Stimulated activated effector memory CD8-positive, alpha-beta T cell treated with anti-CD3 and anti-CD28 coated beads, Interleukin-12 subunit alpha, Interleukin-12 subunit beta, amount 100 ng/mL, for 72 hours (primary cell): Measurements from ENCODE around the gene NXPE3.

Source experiments
- ATAC-seq: fragments of 150-1000 bp; cut with Tn5 transposase; 2 replicates; pipeline ENCODE4 v1.10.0; 2021
- DNase-seq, 2 donors: peaks; one replicate each; pipeline ENCODE4 v3.0.0; 2021 to 2022; ENCODE audit warnings: low spot score in 2 of 2
- H3K27ac Mint-ChIP-seq: one replicate; pipeline ENCODE4 v1.8.0; 2022; ENCODE audit warnings: mild to moderate bottlenecking, mixed read lengths
- H3K36me3 Mint-ChIP-seq: one replicate; pipeline ENCODE4 v1.8.0; 2022; ENCODE audit warnings: mild to moderate bottlenecking, mixed read lengths
- H3K4me1 Mint-ChIP-seq: one replicate; pipeline ENCODE4 v1.8.0; 2022; ENCODE audit warnings: mixed read lengths
- H3K4me3 Mint-ChIP-seq: one replicate; pipeline ENCODE4 v1.8.0; 2022; ENCODE audit warnings: mild to moderate bottlenecking, mixed read lengths
- H3K9me3 Mint-ChIP-seq: one replicate; pipeline ENCODE4 v1.8.0; 2022; ENCODE audit warnings: mixed read lengths

NXPE3 gene

DNA sequence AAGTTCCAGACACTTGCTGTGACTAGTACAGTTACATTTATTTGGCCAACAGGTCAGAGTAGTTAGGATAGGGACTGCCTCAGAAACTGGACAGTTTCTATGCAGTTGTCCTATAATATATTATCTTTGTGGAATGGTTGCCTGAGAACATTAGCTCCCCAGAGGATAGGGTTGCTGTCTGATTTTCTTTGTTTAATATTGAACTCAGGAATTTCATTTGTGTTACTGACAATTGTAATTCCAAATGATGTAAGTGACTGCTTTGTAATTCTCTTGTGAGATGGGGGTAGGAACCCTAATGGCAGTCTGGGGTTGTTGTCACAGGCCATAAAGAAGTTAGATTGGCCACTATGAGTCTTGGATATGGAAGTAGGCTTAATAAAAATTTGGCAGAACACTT is 2.2 kb downstream of the NXPE3 start:
- no peak for DNase-seq
- Mint-ChIP-seq H3K36me3 (peaks cover 39% of the 10 kb centered on the region), H3K4me1 (peaks cover 44% of the 10 kb centered on the region), H3K9me3 (no peaks in the 10 kb centered on the region), H3K4me3 (no peak overlapping the region), H3K27ac (peak overlapping the region; percentile 94)
- no peak for ATAC-seq

DNA sequence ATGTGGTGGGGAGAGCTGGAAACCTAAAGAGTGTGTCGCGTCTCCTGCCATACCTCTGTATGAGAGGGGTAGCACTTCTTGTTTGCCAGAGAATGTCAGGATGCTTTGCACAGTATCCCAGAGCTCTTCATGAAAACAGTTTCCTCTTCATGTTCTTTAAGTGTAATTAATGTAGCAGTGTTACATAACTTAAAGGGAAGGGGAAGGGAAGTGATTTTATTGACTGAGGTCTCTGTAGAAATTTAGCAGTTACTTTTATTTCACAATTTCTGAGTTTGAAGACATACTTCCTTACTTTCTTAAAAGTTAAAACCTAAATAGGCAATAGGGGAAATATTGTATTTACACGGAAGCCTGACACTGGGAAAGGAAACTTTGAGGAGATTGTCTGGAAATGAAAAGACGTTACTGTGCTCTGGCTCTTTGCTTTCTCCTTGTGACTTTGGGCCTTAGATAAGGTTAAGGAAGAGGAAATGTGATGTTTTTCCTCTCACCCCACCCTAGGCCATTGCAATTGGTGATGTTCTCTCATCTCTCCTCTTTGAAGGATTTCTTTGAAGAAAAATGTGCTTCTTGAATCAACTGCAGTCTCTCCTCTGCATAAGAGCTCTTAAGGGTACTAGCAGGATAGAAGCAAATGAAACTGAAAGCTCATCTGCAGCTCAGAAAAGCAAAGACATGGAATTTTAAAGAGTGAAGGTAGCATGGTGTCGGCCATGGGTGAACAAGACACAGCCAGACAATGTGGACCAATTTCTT is 6.0 kb downstream of the NXPE3 start:
- Mint-ChIP-seq H3K4me3 (no peak overlapping the region), H3K27ac (peak overlapping the region; percentile 81), H3K36me3 (peaks cover 72% of the 10 kb centered on the region), H3K4me1 (peaks cover 31% of the 10 kb centered on the region), H3K9me3 (no peaks in the 10 kb centered on the region)
- ATAC-seq, result no peak
- DNase-seq, result no peak

DNA sequence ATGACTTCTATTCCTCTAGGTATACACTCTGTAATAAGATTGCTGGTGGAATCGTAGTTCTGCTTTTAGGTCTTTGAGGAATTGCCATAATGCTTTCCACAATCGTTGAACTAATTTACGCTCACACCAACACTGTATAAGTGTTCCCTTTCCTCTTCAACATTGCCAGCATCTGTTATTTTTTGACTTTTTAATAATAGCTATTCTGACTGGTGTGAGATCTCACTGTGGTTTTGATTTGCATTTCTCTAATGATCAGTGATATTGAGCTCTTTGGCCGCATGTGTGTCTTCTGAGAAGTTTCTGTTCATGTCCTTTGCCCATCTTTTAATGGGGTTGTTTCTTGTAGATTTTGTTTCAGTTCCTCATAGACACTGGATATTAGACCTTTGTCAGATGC is 12.8 kb downstream of the NXPE3 start:
- Mint-ChIP-seq H3K36me3 (peaks cover 64% of the 10 kb centered on the region), H3K4me3 (no peak overlapping the region), H3K4me1 (peaks cover 39% of the 10 kb centered on the region), H3K27ac (no peak overlapping the region), H3K9me3 (peaks cover 3% of the 10 kb centered on the region)
- no peak for ATAC-seq
- DNase-seq, result no peak

DNA sequence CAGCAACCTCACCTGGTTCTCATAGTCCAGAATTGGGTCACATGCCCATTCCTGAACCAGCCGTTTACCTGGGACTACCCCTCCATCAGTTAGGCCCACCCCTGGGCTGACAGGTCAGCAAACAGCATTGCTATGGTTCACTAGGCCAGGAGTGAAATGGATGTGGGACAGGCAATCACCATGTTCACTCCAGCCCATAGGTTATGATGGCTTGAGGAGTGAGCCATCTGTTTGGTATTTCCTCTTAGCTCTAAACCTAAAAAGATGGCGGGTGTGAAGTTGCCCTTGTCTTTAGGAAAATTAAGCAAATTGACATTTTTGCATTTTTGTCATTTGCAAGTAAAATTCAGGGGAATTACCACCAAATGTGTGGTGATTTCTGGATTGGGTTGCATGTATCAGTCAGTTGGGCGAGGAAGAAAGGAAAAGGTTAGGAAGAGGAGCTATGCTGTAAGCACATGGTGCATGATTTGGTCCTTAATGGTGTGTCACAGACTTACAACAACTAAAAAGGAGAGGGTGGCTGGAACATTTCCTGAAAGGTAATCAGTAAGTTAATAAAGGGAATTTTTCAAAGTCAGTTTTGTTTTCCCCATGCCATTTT is 17.2 kb downstream of the NXPE3 start:
- Mint-ChIP-seq H3K4me3 (no peak overlapping the region), H3K36me3 (peaks cover 20% of the 10 kb centered on the region), H3K4me1 (peaks cover 36% of the 10 kb centered on the region), H3K27ac (peak overlapping the region; percentile 6), H3K9me3 (peaks cover 3% of the 10 kb centered on the region)
- DNase-seq (no peak), ATAC-seq (no peak)

DNA sequence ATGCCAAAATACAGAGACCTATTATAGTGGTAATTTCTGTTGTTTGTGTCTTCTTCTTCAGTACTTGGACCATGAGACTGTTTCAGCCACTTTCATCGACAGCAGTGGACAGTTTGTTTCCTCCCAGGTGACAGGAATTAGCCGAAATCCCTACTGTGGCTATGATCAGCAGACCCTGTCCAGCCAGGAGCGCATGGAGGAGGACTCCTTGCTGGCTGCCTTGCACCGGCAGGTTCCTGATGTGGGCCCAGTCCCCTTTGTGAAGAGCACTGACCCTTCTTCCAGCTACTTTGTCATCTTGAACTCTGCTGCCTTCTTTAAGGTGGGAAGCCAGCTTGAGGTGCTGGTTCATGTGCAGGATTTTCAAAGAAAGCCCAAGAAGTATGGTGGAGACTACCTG is 22.2 kb downstream of the NXPE3 start:
- Mint-ChIP-seq H3K4me3 (no peak overlapping the region), H3K36me3 (peaks cover 35% of the 10 kb centered on the region), H3K4me1 (peaks cover 14% of the 10 kb centered on the region), H3K9me3 (no peaks in the 10 kb centered on the region), H3K27ac (peak overlapping the region; percentile 63)
- DNase-seq (no peak), ATAC-seq (no peak)

DNA sequence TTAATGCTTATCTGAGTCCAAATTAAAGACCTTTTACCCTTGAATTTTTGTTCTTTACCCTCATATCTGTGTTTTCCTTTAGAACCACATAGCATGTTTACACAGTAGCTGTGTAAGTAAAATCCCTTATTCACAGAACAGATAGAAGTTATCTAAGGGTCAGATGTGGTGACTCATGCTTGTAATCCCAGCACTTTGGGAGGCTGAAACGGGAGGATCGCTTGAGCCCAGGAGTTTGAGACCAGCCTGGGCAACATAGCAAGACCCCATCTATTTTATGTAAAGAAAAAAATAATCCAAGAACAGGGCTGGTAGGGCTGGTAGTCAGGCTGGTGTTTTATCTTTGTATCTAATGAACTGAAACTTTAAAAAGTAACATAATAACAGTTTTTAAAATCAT is 23.2 kb downstream of the NXPE3 start:
- Mint-ChIP-seq H3K27ac (peak overlapping the region; percentile 63), H3K4me3 (no peak overlapping the region), H3K4me1 (peaks cover 6% of the 10 kb centered on the region), H3K36me3 (peaks cover 37% of the 10 kb centered on the region), H3K9me3 (no peaks in the 10 kb centered on the region)
- ATAC-seq (no peak), DNase-seq (no peak)

DNA sequence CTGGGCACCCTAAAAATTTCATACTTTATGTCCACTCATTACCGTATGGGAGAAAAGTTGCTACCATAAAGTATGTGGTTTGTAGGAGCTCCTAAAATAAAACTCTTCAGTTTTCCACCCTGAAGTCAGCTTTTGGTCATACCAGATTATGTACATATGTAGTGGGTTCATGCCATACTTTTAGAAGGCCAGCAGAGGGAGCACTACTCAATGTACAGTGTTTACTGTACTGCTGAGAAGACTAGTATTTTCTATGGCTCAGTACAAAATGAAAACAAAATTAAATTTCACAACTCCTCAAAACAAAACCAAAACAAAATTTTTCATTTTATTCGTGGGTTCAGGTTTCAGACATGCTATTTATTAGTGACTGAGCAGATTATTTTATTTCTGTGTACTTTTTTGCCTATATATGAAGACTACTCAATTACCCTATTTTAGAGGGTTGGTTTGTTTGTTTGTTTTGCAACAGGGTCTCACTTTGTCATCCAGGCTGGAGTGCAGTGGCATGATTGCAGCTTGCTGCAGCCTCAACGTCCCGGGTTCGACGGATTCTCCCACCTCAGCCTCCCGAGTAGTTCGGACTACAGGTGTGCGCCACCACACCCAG is 24.3 kb downstream of the NXPE3 start:
- no peak overlapping the region for H3K4me3 Mint-ChIP-seq
- no peak for DNase-seq
- no peak overlapping the region for H3K27ac Mint-ChIP-seq

DNA sequence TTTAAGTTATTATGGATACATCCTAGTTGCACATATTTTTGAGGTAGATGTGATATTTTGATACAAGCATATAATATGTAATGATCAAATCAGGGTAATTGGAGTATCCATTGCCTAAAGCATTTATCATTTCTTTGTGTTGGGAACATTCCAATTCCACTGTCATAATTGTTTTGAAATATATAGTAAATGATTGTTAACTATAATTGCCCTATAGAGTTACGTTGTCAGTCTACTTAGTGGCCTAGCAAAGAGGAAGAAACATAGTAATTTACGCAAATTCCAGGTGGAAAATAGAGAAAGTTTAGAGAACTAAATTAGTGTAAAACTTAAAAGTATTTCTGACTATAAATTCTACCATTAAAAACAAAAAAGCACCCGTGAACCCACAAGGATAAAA is 24.9 kb downstream of the NXPE3 start:
- Mint-ChIP-seq H3K9me3 (no peaks in the 10 kb centered on the region), H3K36me3 (peaks cover 47% of the 10 kb centered on the region), H3K27ac (no peak overlapping the region), H3K4me3 (no peak overlapping the region), H3K4me1 (peaks cover 15% of the 10 kb centered on the region)
- DNase-seq (no peak), ATAC-seq (no peak)

More for the DNA sequence above, 24.3 kb downstream of the NXPE3 start:
- Mint-ChIP-seq H3K9me3 (no peaks in the 10 kb centered on the region), H3K36me3 (peaks cover 47% of the 10 kb centered on the region), H3K4me1 (peaks cover 12% of the 10 kb centered on the region)
- ATAC-seq, result peak; percentile 98

DNA sequence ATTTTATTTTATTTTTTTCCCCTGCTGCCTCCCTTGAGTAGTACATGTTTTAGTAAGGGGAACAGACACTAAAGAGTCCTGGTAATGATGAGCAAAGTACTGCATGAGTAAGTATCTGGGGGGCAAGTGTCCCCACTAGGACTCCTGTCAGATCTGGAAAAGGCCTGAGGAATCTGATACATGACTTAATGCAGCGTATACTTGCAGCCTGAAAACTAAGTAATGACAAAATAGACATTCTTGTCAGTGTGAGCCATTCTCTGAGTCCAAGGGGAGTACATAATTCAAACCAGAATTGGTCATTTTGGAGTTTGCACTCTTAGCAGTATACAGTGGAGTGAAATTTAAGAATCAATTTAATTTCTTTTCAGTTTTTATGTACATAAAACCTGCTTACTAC is 27.5 kb downstream of the NXPE3 start:
- H3K36me3 Mint-ChIP-seq, result peaks cover 47% of the 10 kb centered on the region
- no peak for ATAC-seq

DNA sequence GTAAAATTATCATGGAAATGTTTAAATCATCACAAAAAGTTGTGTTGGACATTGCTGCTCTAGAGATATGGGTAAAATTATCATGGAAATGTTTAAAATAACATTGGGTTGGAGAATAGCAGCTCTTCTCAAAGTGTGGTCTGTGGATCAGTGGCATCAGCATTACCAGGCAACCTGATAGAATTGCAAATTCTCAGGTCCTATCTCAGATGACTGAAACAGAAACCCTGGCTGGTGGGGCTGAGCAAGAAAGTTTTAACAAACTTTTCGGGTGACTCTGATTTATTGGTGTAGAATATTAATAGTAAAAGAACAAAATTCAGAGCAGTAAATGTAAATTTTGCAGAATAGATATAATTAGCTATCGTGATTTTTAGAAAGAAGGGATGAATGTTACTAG is 28.9 kb downstream of the NXPE3 start:
- H3K27ac Mint-ChIP-seq, result no peak overlapping the region
- no peak for DNase-seq
- H3K4me3 Mint-ChIP-seq, result no peak overlapping the region
- H3K9me3 Mint-ChIP-seq, result no peaks in the 10 kb centered on the region
- H3K36me3 Mint-ChIP-seq, result peaks cover 38% of the 10 kb centered on the region
- H3K4me1 Mint-ChIP-seq, result peaks cover 29% of the 10 kb centered on the region
- peak; percentile 73 for ATAC-seq

More for the DNA sequence above, 27.5 kb downstream of the NXPE3 start:
- Mint-ChIP-seq H3K4me3 (no peak overlapping the region), H3K4me1 (peaks cover 25% of the 10 kb centered on the region), H3K27ac (no peak overlapping the region), H3K9me3 (no peaks in the 10 kb centered on the region)
- no peak for DNase-seq

DNA sequence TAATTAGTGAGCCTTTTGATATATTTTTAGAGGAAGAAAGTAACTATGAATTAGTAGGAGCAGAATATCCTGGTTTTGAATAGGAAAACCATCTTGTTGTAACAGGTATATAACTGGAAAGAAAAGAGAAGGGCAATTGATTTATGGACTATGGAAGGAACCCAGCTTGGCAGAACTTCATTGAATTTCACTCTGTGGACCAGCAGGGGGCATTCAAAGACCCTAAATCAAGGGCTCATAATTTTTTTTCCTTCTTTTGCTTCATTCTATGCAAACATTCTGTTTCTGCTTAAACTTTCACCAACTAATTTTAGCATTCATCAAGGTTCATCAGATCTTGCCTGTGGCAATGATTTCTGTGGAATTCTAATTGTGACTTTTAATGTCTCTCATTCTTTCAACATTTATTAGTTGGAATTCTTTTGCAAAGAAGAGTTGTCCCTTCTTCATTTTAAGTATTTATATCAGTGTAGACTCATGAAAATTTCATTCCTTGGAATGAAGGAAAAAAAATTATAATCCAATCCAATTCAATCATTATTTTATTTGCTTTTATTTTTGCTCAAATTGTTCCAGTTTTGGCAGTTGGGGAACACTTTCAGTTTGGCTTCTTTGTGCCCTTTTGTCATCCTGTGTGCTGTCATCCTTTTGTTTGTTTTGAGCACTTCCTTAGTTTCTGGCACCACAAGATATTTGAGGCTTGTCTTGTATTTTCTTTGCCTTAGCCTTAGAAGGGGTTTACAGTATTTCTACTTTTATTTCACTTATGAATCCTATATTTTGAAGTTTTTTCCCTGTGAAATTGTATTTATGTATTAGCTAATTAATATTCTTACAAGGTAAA is 30.4 kb downstream of the NXPE3 start:
- H3K27ac Mint-ChIP-seq, result peak overlapping the region; percentile 13
- H3K4me1 Mint-ChIP-seq, result peaks cover 22% of the 10 kb centered on the region
- H3K9me3 Mint-ChIP-seq, result no peaks in the 10 kb centered on the region
- peaks cover 27% of the 10 kb centered on the region for H3K36me3 Mint-ChIP-seq
- H3K4me3 Mint-ChIP-seq, result no peak overlapping the region
- DNase-seq, result no peak
- peak; percentile 37 for ATAC-seq

DNA sequence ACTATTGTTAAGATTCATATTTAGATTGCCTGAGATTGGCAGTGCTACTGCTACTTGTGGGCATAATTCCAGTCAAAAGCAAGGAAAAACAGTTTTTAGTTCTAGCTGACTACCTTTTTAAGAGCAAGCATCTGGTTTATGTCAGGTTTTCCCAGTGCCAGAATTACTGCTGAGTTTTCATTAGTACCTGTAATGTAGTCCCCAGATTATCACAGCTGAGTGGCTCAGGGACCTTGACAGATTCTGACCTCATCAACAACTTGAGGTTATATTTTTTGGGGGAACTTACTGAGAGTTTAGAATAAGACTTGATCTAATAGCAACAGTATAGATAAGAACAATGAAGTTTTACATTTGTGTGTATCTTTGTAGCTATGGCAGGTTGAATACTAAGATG is 31.0 kb downstream of the NXPE3 start:
- peak overlapping the region; percentile 13 for H3K27ac Mint-ChIP-seq
- ATAC-seq, result no peak
- DNase-seq, result no peak
- peaks cover 28% of the 10 kb centered on the region for H3K4me1 Mint-ChIP-seq
- no peak overlapping the region for H3K4me3 Mint-ChIP-seq
- peaks cover 21% of the 10 kb centered on the region for H3K36me3 Mint-ChIP-seq
- H3K9me3 Mint-ChIP-seq, result no peaks in the 10 kb centered on the region

DNA sequence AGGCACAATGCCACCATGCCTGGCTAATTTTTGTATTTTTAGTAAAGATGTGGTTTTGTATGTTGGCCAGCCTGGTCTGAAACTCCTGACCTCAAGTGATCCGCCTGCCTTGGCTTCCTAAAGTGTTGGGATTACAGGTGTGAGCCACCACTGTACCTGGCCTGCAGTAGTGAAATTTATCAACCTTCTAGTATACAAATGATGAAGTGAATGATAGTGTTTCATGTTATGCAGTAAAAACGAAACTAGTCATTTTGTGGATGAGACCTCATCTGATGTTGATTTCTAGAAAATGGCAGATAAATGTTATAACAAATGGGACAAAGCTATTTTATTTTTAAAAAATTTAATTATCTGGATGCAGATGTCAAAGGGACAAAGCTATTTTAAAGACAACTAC is 32.9 kb downstream of the NXPE3 start:
- H3K36me3 Mint-ChIP-seq, result peaks cover 17% of the 10 kb centered on the region
- ATAC-seq (peak; percentile 60), DNase-seq (no peak)
- H3K27ac Mint-ChIP-seq, result no peak overlapping the region
- no peaks in the 10 kb centered on the region for H3K9me3 Mint-ChIP-seq
- H3K4me1 Mint-ChIP-seq, result peaks cover 41% of the 10 kb centered on the region
- no peak overlapping the region for H3K4me3 Mint-ChIP-seq

DNA sequence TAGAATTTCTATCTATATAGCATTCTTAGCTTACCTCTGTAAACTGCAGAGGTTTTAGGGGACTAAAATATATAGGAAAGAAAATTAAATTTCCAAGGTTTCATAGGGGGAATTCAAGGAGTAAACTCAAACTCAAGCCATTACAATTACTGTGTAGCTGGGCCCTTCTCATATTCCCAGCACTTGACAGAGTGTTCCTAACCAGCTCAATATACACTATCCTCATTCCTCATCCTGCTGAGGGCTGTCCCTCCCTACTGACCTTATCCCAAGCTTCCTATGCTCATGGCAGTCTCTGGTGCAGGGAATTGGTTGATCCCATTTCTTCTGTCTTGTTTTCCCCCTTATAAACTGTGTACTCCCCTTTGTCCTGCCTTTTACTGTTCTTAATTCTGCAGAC is 33.9 kb downstream of the NXPE3 start:
- peaks cover 45% of the 10 kb centered on the region for H3K4me1 Mint-ChIP-seq
- no peaks in the 10 kb centered on the region for H3K9me3 Mint-ChIP-seq
- no peak overlapping the region for H3K4me3 Mint-ChIP-seq
- no peak for ATAC-seq
- DNase-seq, result no peak
- H3K36me3 Mint-ChIP-seq, result peaks cover 7% of the 10 kb centered on the region
- no peak overlapping the region for H3K27ac Mint-ChIP-seq

DNA sequence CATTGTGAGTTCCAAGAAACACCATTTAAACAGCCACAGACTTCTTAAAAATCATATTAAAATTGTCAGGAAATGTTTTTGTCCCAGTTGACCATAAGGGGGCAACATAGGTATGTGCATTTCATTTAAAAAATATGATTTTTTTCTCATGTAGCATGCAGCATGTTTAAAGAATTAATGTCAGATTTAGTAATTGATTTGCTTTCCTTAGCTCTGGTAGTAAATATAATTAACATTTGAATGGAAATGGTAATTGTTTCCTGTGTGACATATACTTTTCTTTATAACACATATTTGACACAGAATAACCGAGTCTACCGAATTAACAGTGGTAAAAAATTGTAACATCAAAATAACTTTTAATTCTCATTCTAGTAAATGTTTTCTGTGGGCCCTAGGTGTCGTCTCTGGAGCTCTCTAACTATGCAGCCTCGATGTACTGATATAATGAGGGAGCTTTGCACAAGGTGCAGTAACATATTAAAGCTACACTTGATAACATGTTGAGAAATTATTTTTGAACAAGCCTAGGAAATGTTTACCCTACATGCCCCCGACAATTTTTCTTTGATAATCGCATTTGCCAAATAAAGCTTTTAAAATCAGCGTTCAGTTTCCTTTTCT is 34.9 kb downstream of the NXPE3 start:
- H3K4me1 Mint-ChIP-seq, result peaks cover 40% of the 10 kb centered on the region
- H3K36me3 Mint-ChIP-seq, result peaks cover 4% of the 10 kb centered on the region
- H3K9me3 Mint-ChIP-seq, result no peaks in the 10 kb centered on the region
- H3K4me3 Mint-ChIP-seq, result no peak overlapping the region
- no peak for ATAC-seq
- no peak for DNase-seq
- H3K27ac Mint-ChIP-seq, result no peak overlapping the region
